Stimulated activated CD4-positive, alpha-beta T cell treated with anti-CD3 and anti-CD28 coated beads, Interleukin-4, amount 100 ng/mL, for 48 hours (primary cell): ENCODE results near the gene HIPK2.

Source experiments
- DNase-seq, 2 donors: peaks; one replicate each; pipeline ENCODE4 v3.0.0-alpha.2; 2020; ENCODE audit warnings: low read depth in 2 of 2

Gene HIPK2

GRCh38 chr7:139735912-139736595 lies 41.7 kb downstream of the HIPK2 start:
- no peak for DNase-seq

GRCh38 chr7:139735466-139735865 lies 42.3 kb downstream of the HIPK2 start:
- DNase-seq: no peak

DNA sequence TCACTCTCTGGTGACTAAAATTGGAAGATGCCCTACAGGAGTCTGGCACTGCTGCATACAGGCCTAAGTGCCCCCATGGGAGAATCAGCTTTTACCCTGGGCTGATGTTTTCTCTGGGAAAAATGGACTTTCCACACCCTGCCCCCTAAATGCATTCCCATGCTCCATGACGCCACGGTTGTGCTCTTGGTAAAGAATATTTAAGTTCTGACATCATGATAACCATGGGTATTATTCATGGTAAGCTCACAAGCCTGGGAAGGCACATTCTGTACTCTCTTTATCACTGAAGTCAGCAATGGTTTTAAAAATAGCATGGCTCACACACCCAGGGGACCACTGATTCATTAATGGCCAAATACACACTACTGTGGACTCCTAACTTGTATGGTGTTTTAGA lies 43.4 kb downstream of the HIPK2 start:
- DNase-seq: no peak

- no peak for DNase-seq
Observed at GRCh38 chr7:139733751-139734150, 44.0 kb downstream of the HIPK2 start.

DNA sequence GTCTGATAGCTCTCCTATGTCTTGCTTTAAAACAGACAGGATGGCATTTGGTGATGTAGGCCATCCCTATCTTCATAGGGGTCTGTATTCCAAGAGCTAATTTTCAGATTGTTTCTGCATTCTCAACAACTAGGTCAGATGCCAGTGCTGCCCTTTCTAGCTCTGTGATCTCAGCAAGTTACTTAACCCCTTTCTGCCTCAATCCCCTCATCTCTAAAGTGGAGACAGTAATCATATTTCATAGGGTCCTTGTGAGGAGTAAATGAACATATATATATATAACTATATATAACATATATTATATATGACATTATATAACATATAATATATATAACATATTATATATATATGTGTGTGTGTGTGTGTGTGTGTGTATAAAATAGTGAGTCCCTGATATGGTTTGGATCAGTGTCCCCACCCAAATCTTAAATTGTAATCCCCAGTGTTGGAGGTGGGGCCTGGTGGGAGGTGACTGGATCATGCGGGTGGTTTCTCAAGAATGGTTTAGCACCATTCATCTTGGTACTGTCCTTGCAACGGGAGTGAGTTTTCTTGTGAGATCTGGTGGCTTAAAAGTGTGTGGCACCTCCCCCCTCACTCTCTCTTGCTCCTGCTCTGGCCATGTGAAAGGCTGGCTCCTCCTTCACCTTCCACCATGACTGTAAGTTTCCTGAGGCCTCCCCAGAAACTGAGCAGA lies 45.2 kb downstream of the HIPK2 start:
- no peak for DNase-seq

DNA sequence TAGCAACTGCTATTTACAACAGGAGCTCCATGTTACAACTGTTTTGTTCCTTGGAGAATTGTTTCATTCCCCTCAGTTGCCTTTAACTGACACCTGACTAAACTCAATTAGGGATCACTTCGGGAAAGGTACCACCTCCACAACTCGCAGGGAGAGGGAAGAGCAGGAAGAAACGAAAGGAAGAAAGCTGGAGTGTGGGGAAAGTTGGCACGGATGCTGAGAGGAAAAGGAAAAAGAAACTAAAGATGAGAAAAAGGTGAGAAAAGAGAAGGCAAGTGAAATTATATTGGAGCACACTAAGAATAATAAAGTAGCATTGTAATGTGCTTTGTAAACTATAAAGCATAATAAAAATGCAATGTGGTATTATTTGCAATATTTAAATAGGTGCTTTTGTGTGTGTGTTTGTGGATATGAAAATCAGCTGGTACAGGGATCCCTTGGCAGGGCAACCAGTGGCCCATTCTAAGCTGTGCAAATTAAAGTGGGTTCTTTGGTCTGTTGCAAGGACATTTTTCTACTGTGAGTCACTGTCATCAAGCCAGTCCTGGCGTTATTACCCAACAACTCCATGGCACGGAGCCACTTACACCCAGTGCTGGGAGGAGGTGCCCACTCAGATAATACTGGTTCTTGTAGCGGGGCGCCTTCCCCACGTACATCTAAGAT lies 45.9 kb downstream of the HIPK2 start:
- no peak for DNase-seq

DNA sequence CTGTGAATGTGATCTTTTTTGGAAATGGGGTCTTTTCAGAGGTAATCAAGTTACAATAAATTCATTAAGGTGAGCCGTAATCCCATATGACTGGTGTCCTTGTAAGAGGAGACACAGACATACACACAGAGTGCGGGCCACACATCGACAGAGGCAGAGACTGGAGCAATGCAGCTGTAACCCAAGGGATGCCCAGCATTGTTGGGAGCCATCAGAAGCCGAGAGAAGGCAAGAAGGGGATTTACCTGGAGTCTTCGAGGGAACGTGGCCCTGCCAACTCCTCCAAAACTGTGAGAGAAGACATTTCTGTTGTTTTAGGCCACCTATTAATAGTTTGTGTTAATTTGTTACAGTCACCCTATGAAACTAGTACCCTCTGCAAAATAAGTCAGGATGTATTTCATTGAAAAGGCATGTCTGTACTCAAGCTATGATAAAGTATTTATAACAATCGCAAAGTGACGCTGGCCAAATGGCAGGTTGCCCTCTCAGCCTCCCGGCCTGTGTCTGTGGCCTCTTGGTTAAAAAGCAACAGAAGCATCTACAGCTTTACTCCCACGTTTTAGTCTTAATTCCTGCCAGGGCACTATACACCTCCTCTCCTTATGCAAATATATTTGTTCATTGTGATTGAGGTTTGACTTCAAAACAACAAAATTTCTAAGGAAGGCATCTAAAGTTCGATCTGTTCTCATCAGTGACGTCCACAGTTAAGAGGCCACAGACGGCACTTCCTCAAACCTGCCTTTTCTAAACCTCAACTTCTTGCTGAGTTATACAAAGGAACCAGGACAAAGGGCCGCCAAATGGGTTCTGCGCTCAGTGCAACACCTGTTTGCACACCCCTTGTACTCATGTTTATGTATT lies 46.8 kb downstream of the HIPK2 start:
- DNase-seq: no peak

DNA sequence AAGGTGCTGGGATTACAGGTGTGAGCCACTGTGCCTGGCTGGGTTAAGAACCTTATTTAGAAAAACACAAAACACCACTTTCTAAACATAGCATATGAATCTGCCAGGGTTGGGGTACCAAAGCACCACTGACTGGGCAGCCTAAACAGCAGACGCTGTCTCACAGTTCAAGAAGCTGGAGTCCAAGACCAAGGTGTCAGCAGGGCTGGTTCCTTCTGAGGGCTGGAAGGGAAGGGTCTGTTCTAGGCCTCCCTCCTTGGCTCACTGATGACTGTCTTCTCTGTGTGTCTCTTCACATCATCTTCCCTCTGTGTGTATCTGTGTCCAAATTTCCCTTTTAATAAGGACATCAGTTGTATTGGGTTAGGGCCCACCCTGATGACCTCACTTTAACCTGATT lies 49.6 kb downstream of the HIPK2 start:
- no peak for DNase-seq

DNA sequence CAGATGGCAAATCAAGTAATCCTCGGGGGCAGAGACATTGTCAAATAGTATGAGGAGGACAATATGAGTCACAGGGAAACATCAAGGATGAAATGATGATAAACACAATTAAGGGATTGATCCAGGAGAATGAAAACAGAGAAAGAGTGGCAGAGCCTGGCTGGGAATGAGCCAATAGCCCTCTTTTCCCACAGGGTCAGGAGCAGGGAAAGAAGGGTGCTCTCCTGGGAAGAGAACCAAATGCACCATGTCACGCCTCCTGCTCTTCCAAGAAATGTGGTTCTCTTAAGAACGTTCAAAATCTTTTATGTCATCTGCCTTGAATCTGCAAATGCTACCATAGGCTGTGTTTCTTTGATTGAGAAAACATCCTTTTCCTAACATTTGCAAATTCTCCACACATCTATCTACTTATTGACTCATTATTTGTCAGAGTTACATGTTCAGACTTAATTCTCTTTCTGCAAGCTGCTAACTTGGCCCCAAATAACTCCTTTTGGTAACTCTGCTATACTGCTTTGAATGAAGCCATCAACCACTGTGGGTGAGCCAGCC lies 50.6 kb downstream of the HIPK2 start:
- no peak for DNase-seq

DNA sequence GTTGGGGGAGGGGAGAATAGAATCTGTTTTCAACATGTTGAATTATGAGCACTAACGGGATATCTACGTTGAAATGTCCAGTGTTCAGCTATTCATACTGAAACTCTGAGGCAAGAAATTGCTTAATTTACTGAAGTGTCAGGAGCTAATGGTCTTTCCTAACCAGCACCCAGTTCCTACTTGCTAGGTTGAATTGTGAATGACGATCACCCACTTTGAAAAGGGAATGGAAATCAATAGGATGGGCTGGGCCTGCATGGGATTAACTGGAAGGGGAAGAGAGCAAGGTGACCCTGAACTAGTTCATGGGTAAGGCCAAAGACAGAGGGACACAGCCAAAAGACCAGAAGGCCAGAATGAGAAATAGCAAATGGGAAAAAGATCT lies 51.3 kb downstream of the HIPK2 start:
- no peak for DNase-seq

GRCh38 chr7:139725858-139726484 lies 51.8 kb downstream of the HIPK2 start:
- no peak for DNase-seq

GRCh38 chr7:139725077-139725476 lies 52.7 kb downstream of the HIPK2 start:
- DNase-seq: no peak

GRCh38 chr7:139722604-139723003 lies 55.2 kb downstream of the HIPK2 start:
- DNase-seq: no peak

- DNase-seq: no peak
Observed at GRCh38 chr7:139721821-139722220, 56.0 kb downstream of the HIPK2 start.

DNA sequence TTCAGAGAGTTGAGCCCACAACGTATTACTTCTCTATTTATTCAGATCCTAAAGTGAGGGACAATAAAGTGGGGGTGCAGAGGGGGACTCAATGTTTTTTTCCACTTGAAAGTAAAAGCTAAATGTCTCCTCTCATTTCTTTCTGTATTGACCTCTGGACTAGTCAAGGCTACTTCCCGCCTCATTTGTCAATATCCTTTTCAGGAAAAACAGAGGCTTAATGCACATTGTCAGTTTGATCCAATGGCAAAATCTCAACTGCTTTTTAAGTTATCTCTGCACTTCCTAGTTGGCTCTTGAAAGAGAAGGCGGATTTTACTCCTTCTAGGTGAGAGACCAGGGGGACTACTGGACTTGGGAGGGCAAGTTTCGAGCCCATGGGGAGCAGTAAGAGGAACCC lies 56.4 kb downstream of the HIPK2 start:
- no peak for DNase-seq

DNA sequence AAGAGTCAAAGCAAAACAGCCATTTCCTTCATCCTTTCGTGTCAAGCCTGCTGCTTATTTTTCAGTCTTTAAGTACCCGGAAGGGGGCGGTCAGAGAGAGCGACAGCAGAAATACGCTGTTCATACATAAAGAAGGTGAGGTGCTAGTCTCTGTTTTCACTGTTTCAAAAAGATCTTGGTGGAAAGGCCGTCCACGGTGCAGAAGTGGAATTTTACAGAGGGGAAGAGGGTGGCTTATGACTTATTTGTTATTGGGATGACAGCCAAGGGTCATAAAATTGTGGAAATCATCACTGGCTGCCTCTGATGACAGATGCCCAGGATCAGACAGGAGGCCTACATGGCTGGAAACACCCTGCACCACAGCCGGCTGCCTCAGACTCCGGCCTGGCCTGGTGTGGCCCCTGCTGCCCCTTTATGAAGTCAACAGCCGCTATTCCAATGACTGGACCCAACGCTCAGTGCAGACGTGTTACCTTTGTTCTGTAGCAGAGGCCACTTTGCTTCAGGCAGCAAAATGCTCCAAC lies 57.0 kb downstream of the HIPK2 start:
- no peak for DNase-seq

GRCh38 chr7:139720186-139720585 lies 57.6 kb downstream of the HIPK2 start:
- no peak for DNase-seq

- no peak for DNase-seq
Observed at GRCh38 chr7:139718859-139719258, 58.9 kb downstream of the HIPK2 start.

- no peak for DNase-seq
Observed at GRCh38 chr7:139718141-139718540, 59.7 kb downstream of the HIPK2 start.

- DNase-seq: no peak
Observed at GRCh38 chr7:139716156-139716942, 61.4 kb downstream of the HIPK2 start.
